IMR-90 (cell line): ENCODE measurements around the gene SYTL4.

Experiments
- MAZ ChIP-seq: IDR thresholded peaks from 2 replicates; pipeline ENCODE4 v1.6.1; 2012; ENCODE audit warnings: low read depth, mild to moderate bottlenecking, low read length, improper control_type of control experiment, moderate library complexity, borderline replicate concordance
- MXI1 ChIP-seq: IDR thresholded peaks from 2 replicates; pipeline ENCODE4 v1.6.1; 2012; ENCODE audit warnings: low read depth, mild to moderate bottlenecking, low read length, moderate library complexity, borderline replicate concordance
- NFE2L2 ChIP-seq: fragments of 150-350 bp; IDR thresholded peaks from 2 replicates; pipeline ENCODE4 v1.6.1; 2016; ENCODE audit warnings: low read depth, mild to moderate bottlenecking, low read length
- POLR2A ChIP-seq: IDR thresholded peaks from 2 replicates; pipeline ENCODE4 v1.6.1; 2012; ENCODE audit warnings: mild to moderate bottlenecking, low read depth, low read length
- RAD21 ChIP-seq: IDR thresholded peaks from 2 replicates; pipeline ENCODE4 v1.6.1; 2012; ENCODE audit warnings: low read length, improper control_type of control experiment
- RCOR1 ChIP-seq: IDR thresholded peaks from 2 replicates; pipeline ENCODE4 v1.6.1; 2012; ENCODE audit warnings: mild to moderate bottlenecking, low read length, improper control_type of control experiment; ENCODE audit not compliant: insufficient replicate concordance
- SMC3 ChIP-seq: fragments of 150-350 bp; IDR thresholded peaks from 2 replicates; pipeline ENCODE4 v1.6.1; 2016; ENCODE audit warnings: low read depth, mild to moderate bottlenecking, antibody characterized with exemption, low read length, moderate library complexity
- TF ChIP-seq, protein P1 (sequence below): conservative IDR thresholded peaks from 2 replicates; pipeline ENCODE4 v1.5.1; 2012; ENCODE audit warnings: mild to moderate bottlenecking, low read depth, low read length, improper control_type of control experiment

DNA sequence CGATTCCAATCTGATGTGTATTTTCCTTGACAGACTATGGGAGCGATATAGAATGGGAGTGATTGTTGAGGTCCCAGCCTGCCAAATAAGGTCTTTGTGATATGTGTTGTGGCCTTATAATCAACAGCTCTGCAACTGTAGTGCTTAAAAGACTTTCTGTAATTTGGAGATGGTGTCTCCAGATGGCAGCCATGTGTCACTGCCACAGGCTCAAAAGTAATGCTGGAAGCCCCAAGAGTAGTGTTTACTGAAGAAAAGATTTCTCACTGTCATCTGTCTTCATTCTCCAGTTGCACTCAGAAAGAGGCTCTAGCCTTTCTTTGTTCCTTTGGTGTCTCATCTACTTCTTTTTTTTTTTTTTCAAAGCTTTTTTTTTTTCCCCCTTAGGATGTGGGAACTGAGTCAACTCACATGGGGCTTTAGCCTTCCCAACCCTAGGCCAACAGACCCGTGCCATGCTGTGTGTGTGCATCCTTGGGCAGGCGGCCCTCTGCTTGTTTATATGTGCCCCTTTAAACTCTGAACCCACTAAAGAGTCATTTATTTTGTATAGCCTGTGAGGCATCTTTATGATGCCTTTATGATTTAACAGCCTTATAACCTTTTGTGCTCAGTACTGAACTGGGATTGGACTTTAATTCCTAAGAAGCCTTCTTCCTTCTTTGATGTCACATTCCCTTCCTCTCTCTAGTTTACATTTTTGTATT, 72.3 kb downstream of the SYTL4 start:
- TF ChIP-seq, protein P1, sequence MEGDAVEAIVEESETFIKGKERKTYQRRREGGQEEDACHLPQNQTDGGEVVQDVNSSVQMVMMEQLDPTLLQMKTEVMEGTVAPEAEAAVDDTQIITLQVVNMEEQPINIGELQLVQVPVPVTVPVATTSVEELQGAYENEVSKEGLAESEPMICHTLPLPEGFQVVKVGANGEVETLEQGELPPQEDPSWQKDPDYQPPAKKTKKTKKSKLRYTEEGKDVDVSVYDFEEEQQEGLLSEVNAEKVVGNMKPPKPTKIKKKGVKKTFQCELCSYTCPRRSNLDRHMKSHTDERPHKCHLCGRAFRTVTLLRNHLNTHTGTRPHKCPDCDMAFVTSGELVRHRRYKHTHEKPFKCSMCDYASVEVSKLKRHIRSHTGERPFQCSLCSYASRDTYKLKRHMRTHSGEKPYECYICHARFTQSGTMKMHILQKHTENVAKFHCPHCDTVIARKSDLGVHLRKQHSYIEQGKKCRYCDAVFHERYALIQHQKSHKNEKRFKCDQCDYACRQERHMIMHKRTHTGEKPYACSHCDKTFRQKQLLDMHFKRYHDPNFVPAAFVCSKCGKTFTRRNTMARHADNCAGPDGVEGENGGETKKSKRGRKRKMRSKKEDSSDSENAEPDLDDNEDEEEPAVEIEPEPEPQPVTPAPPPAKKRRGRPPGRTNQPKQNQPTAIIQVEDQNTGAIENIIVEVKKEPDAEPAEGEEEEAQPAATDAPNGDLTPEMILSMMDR: no peak
- TF ChIP-seq MAZ (no peak), POLR2A (no peak), RCOR1 (no peak), RAD21 (no peak), MXI1 (no peak), SMC3 (no peak), NFE2L2 (no peak)
